Vagina (tissue), 2 donors: ENCODE data around the gene YPEL1.

ENCODE experiments used
- POLR2AphosphoS5 ChIP-seq, 2 donors: sonication (generic); formaldehyde crosslinking; IDR thresholded peaks; one replicate each; pipeline ENCODE4 v1.9.0; 2017; ENCODE audit warnings: antibody characterized with exemption in 2 of 2, mild to moderate bottlenecking in 2 of 2, low read depth in 1 of 2; ENCODE audit not compliant: insufficient read depth in 1 of 2
- TF ChIP-seq, protein P1 (sequence below), 3 experiments: fragments of 450-650 bp in 2 of 3; fragments of 200-600 bp in 1 of 3; sonication (generic) in 1 of 3; IDR thresholded peaks; one replicate each; pipeline ENCODE4 v1.5.1; 2017 to 2019; ENCODE audit warnings: antibody characterized with exemption in 3 of 3, mild to moderate bottlenecking in 2 of 3, moderate library complexity in 2 of 3

DNA sequence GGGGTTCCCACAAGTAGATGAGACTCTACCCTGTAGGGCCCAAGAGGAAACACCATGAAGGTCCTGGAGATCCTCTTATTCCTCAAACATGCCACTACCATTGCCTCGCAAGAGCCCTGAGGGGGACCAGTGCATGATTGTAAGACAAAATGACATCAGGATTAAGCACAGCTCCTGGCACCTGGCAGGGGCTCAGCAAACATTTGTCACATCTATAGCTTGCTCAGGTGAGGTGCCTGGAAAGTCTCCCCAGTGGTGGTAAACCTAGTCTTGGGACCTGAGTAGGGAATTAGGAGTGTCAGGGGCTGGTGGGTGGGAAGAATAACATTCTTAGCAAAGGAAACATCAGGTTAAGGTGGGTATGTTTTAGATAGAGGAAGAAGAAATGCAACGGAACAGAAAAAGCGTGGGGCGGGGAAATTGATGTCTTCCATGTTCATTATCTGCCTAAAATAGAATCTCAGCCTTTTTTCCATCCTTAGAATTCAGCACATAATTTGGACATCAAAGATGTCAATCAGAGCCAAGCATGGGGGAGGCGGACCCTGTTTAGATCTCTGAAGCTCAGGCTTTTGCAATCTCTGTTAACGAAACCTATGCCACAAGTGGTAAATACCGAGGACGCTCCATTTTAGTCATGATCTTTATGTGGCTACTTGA is 924 bp downstream of the YPEL1 start:
- no peak for TF ChIP-seq POLR2AphosphoS5 (IDR thresholded peaks at IDR 0.05; ENCODE audit: insufficient read depth in 1 of 2, low read depth in 1 of 2)
- TF ChIP-seq, protein P1, sequence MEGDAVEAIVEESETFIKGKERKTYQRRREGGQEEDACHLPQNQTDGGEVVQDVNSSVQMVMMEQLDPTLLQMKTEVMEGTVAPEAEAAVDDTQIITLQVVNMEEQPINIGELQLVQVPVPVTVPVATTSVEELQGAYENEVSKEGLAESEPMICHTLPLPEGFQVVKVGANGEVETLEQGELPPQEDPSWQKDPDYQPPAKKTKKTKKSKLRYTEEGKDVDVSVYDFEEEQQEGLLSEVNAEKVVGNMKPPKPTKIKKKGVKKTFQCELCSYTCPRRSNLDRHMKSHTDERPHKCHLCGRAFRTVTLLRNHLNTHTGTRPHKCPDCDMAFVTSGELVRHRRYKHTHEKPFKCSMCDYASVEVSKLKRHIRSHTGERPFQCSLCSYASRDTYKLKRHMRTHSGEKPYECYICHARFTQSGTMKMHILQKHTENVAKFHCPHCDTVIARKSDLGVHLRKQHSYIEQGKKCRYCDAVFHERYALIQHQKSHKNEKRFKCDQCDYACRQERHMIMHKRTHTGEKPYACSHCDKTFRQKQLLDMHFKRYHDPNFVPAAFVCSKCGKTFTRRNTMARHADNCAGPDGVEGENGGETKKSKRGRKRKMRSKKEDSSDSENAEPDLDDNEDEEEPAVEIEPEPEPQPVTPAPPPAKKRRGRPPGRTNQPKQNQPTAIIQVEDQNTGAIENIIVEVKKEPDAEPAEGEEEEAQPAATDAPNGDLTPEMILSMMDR (IDR thresholded peaks at IDR 0.05) = no peak
